ENCODE results near the gene USP3. TPM values are rescaled to one million over a fixed set of nuclear protein-coding genes. Genes with fewer than 3 reads are reported as not detected.

The USP3 gene
- total RNA-seq, 4 donors from 2014 or later = 12.1 to 29.4 (median 15.5) TPM

DNA sequence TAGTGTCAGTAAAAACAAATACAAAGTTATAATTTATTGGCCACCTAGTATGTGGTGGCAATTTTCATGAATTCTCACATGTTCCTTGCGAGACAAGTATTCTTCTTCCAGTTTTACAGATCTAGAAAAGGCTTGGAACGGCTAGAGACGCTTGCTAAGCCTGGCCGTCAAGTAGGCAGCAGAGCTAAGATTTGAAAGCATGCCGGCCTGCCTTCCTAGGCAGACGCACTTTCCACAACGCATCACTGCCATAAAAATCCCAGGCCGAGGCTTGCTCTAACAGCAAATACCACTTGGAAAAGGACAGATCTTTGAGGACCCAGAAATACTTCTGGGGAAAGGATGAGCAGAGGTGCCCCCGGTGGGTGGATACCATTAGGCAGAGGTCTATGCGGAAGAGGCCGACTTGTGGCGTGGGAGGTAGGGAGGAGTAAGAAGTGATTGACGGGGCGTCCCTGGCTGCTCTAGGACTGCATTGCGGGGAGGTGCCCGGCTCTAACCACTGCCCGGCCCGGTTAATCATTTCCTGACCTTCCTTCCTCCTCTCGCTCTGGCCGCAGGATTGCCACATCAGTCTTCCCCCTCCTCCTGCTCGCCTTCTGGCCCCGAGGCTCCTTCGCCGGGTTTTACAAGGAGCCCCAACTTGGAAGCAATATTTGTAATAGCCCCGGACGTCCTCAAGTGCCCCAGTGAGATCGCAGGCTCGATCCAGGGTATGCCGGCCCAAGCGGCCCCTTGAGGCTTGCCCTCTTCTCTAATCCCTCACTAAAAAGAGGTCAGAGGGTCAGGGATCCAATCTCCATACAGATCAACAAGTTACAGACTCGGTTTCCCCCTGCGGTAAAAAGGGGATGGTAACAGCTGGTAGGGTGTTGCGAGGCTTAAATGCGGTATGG is 1.3 kb upstream of the USP3 start:
- H3K4me1 ChIP-seq = peaks cover 42 to 47% of the 10 kb centered on the region in 2 donors
- in situ Hi-C loops (cut with MboI; ENCODE audit: low sequenced_read_pairs in 4 of 4) = loop anchor here in 1 of 4 donors (25.0 kb wide), 1 partner anchor 584 kb away; the partner anchor contains the start of genes CIAO2A and SNX1

DNA sequence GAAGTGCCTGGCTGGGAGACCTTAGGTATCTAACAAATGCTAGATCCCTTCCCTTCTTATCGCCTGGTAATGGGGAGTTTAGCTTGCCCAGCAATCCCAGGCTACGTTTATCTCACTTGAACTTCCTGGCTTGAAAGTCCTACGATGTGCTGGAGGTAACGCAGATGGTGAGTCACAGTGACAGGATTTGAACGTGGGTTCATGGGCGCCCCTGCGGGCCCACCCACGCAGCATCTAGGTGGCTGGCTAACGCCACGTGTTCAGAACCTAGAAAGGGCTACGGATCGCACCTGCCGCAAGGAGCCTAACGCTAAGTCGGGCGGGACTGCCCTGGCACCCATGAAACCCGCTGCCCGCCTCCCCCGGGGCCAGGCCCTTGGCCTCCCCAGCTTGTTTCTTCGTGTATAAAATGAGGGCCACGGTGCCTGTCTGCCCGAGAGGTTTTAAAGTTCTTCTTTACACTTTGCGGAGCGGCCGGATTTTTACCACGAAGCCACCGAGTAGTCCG is 600 bp upstream of the USP3 start:
- intact Hi-C loops (cut with DNase I; ENCODE audit: low total_unique reads) = loop anchor here (1.0 to 10.0 kb wide), 4 partner anchors 17 to 591 kb away; partner anchors contain the start of genes CIAO2A, SNX1 and TPM1
- in situ Hi-C loops (cut with MboI; ENCODE audit: low sequenced_read_pairs in 4 of 4) = loop anchor here in 1 of 4 donors (25.0 kb wide), 1 partner anchor 584 kb away; the partner anchor contains the start of genes CIAO2A and SNX1

More for the DNA sequence above, 1.3 kb upstream of the USP3 start:
- peak; percentile 27 to 42 for TF ChIP-seq POLR2A (IDR thresholded peaks at IDR 0.05)
- TF ChIP-seq, protein P1, sequence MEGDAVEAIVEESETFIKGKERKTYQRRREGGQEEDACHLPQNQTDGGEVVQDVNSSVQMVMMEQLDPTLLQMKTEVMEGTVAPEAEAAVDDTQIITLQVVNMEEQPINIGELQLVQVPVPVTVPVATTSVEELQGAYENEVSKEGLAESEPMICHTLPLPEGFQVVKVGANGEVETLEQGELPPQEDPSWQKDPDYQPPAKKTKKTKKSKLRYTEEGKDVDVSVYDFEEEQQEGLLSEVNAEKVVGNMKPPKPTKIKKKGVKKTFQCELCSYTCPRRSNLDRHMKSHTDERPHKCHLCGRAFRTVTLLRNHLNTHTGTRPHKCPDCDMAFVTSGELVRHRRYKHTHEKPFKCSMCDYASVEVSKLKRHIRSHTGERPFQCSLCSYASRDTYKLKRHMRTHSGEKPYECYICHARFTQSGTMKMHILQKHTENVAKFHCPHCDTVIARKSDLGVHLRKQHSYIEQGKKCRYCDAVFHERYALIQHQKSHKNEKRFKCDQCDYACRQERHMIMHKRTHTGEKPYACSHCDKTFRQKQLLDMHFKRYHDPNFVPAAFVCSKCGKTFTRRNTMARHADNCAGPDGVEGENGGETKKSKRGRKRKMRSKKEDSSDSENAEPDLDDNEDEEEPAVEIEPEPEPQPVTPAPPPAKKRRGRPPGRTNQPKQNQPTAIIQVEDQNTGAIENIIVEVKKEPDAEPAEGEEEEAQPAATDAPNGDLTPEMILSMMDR (IDR thresholded peaks at IDR 0.05 in 4 of 5, conservative IDR thresholded peaks at IDR 0.05 in 1 of 5) = no peak
- no peaks in the 10 kb centered on the region for H3K9me3 ChIP-seq
- intact Hi-C loops (cut with DNase I; ENCODE audit: low total_unique reads) = loop anchor here (10.0 kb wide), 2 partner anchors 458 to 592 kb away; partner anchors contain the start of genes CIAO2A, SNX1 and TPM1
- no peaks in the 10 kb centered on the region for H3K27me3 ChIP-seq
- no peaks in the 10 kb centered on the region for H3K36me3 ChIP-seq
- DNase-seq = peak; percentile 81 to 87
- peak overlapping the region; percentile 71 to 86 (median 76) for H3K4me3 ChIP-seq
- H3K27ac ChIP-seq = peak overlapping the region; percentile 96 to 99 (median 97)
- peak; percentile 19 to 21 for ATAC-seq

DNA sequence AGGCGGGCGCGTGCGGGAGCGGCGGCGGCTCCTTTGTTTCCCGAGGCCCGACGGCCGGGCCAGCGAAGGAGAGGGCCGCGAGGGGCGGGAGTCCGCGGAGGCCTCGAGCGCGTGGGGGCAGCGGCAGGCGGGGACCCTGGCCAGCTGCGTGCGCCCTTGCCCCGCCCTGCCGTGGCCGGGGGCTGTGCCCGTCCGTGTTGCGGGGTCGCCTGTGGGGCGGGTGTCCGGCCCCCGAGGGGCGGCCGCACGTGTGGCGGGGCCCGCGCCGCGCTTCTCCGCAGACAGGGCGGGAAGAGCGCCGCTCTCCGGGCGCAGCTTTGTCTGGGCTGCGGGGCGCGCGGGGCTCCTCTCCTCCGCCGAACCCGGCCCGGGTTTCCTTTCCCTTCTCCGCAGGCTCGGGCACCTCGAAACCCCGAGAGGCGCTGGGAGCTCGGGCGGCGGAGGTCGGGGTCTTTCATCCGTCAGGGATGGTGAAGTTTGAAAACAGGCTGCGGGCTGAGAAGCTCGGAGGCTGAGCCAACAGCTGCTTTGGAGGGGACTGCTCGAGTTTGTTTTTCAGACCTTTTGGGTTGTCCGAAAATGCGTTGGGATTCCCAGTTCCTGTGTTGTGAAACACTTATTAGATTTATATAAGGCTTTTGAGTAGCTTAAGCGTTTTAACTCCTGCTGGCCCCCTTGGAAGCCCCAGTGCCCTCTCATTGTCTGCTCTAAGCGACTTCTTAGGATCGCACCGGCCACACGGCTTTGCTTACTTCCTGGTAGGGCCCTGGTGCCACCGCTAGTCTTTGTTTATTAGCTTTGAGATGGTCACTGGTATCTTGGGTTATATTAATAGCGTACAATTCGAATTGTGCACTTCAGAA is 817 bp downstream of the USP3 start:
- intact Hi-C loops (cut with DNase I; ENCODE audit: low total_unique reads) = loop anchor here (1.0 to 10.0 kb wide), 4 partner anchors 18 to 590 kb away; partner anchors contain the start of genes CIAO2A, SNX1 and TPM1
- TF ChIP-seq, protein P1 (IDR thresholded peaks at IDR 0.05 in 4 of 5, conservative IDR thresholded peaks at IDR 0.05 in 1 of 5) = peak; percentile 36 to 52 (median 39)
- peak in 1 of 2 donors; percentile 54 for TF ChIP-seq POLR2A (IDR thresholded peaks at IDR 0.05)

More for the DNA sequence above, 600 bp upstream of the USP3 start:
- Histone ChIP-seq H3K27ac (peak overlapping the region; percentile 96 to 99 (median 97)), H3K4me3 (peak overlapping the region; percentile 71 to 86 (median 76)), H3K9me3 (no peaks in the 10 kb centered on the region), H3K36me3 (no peaks in the 10 kb centered on the region), H3K4me1 (peaks cover 49 to 54% of the 10 kb centered on the region in 2 donors), H3K27me3 (no peaks in the 10 kb centered on the region)
- DNase-seq (peak; percentile 42 to 77), ATAC-seq (peak; percentile 48 to 50)
- TF ChIP-seq, protein P1 (IDR thresholded peaks at IDR 0.05 in 4 of 5, conservative IDR thresholded peaks at IDR 0.05 in 1 of 5) = no peak
- no peak for TF ChIP-seq POLR2A (IDR thresholded peaks at IDR 0.05)

DNA sequence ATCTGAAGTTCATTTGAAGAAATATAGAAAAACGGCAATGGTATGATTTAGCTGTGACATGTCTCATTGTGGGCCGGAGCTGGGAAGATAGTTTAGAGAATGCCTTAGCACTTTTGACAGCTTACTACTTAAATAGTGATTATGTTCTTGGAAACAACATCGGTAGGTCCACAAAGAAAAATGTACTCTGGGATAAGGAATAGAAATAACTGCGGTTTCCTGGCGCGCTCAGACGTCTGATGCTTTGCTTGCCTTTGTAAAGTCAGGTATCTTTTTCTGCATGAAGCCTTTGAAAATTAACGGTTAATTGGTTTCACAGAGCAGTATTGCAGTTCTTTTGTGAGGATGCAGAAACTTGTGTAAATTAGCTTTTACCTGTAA is 1.4 kb downstream of the USP3 start:
- ATAC-seq = no peak
- H3K36me3 ChIP-seq = no peaks in the 10 kb centered on the region
- DNase-seq = no peak
- in situ Hi-C loops (cut with MboI; ENCODE audit: low sequenced_read_pairs in 4 of 4) (loop anchor here in 1 of 4 donors (25.0 kb wide), 1 partner anchor 581 kb away; the partner anchor contains the start of genes CIAO2A and SNX1), intact Hi-C loops (cut with DNase I; ENCODE audit: low total_unique reads) (loop anchor here (2.0 to 10.0 kb wide), 3 partner anchors 19 to 589 kb away; partner anchors contain the start of genes CIAO2A, SNX1 and TPM1)
- peak overlapping the region; percentile 96 to 99 (median 97) for H3K27ac ChIP-seq
- H3K27me3 ChIP-seq = no peaks in the 10 kb centered on the region
- peaks cover 66 to 73% of the 10 kb centered on the region in 2 donors for H3K4me1 ChIP-seq
- H3K4me3 ChIP-seq = peak overlapping the region; percentile 72 to 88 (median 82)
- H3K9me3 ChIP-seq = no peaks in the 10 kb centered on the region
- no peak for TF ChIP-seq POLR2A (IDR thresholded peaks at IDR 0.05)
- TF ChIP-seq, protein P1 (IDR thresholded peaks at IDR 0.05 in 4 of 5, conservative IDR thresholded peaks at IDR 0.05 in 1 of 5) = no peak

More for the DNA sequence above, 817 bp downstream of the USP3 start:
- peaks cover 62 to 66% of the 10 kb centered on the region in 2 donors for H3K4me1 ChIP-seq
- H3K27me3 ChIP-seq = no peaks in the 10 kb centered on the region
- peak; percentile 37 to 45 for ATAC-seq
- in situ Hi-C loops (cut with MboI; ENCODE audit: low sequenced_read_pairs in 4 of 4) = loop anchor here in 1 of 4 donors (25.0 kb wide), 1 partner anchor 582 kb away; the partner anchor contains the start of genes CIAO2A and SNX1
- H3K27ac ChIP-seq = peak overlapping the region; percentile 96 to 99 (median 97)
- H3K36me3 ChIP-seq = no peaks in the 10 kb centered on the region
- peak; percentile 62 to 64 for DNase-seq
- H3K9me3 ChIP-seq = no peaks in the 10 kb centered on the region
- peak overlapping the region; percentile 72 to 88 (median 82) for H3K4me3 ChIP-seq

All from gastrocnemius medialis (tissue), 4 donors.